Gastrocnemius medialis (tissue), 4 donors: Measurements from ENCODE around the gene TMEM158.

Source experiments
- POLR2A ChIP-seq, 2 donors: fragments of 450-650 bp; IDR thresholded peaks; one replicate each; pipeline ENCODE4 v1.6.1; 2017; ENCODE audit warnings: antibody characterized with exemption in 2 of 2, mild to moderate bottlenecking in 2 of 2, moderate library complexity in 2 of 2
- TF ChIP-seq, protein P1 (sequence below), 5 experiments: fragments of 450-650 bp in 3 of 5; fragments of 200-600 bp in 2 of 5; sonication (generic) in 2 of 5; IDR thresholded peaks in 4 of 5; conservative IDR thresholded peaks in 1 of 5; 1 replicate in 4 of 5; 2 replicates in 1 of 5; pipeline ENCODE4 v1.5.1; 2016 to 2019; ENCODE audit warnings: antibody characterized with exemption in 5 of 5, mild to moderate bottlenecking in 3 of 5, moderate library complexity in 3 of 5

DNA sequence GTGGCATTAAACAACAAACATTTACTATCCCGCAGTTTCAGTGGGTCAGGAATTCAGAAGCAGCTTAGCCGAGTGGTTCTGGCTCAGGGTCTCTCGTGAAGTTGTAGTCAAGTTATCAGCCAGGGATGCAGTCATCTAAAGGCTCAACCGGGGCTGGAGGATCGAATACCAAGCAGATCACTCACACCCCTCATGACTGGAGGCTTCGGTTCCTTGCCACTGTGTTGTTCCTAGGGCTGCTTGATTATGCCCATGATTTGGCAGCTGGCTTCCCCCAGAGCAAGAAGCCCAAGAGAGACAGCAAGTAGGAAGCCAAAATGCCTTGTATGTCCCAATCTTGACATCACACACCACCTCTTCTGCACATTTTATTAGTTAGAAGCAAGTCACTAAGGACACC, 46.0 kb downstream of the TMEM158 start:
- TF ChIP-seq, protein P1, sequence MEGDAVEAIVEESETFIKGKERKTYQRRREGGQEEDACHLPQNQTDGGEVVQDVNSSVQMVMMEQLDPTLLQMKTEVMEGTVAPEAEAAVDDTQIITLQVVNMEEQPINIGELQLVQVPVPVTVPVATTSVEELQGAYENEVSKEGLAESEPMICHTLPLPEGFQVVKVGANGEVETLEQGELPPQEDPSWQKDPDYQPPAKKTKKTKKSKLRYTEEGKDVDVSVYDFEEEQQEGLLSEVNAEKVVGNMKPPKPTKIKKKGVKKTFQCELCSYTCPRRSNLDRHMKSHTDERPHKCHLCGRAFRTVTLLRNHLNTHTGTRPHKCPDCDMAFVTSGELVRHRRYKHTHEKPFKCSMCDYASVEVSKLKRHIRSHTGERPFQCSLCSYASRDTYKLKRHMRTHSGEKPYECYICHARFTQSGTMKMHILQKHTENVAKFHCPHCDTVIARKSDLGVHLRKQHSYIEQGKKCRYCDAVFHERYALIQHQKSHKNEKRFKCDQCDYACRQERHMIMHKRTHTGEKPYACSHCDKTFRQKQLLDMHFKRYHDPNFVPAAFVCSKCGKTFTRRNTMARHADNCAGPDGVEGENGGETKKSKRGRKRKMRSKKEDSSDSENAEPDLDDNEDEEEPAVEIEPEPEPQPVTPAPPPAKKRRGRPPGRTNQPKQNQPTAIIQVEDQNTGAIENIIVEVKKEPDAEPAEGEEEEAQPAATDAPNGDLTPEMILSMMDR (IDR thresholded peaks at IDR 0.05 in 4 of 5, conservative IDR thresholded peaks at IDR 0.05 in 1 of 5) = no peak
- no peak for TF ChIP-seq POLR2A (IDR thresholded peaks at IDR 0.05)
